ENCODE data around the gene PMVK.

The PMVK gene

GRCh38 chr1:154877370-154877974 is 59.0 kb downstream of the PMVK start:
- DNase-seq: no peak

- DNase-seq: no peak
These were observed 59.6 kb downstream of the PMVK start for GRCh38 chr1:154876842-154877369.
